H9 (cell line): ENCODE data around the gene EPC2. TPM values are rescaled to one million over a fixed set of nuclear protein-coding genes. Genes with fewer than 3 reads are reported as not detected.

ENCODE experiments used
- DNase-seq: peaks from one replicate; pipeline ENCODE4 v3.0.0-alpha.2; 2017
- H2AFZ ChIP-seq: one replicate; pipeline ENCODE4 v1.6.1; 2013; ENCODE audit warnings: mild to moderate bottlenecking, low read length, control low read depth, moderate library complexity
- H2AK5ac ChIP-seq: 2 replicates; pipeline ENCODE4 v1.6.1; 2013; ENCODE audit warnings: low read length, control low read depth, mixed read lengths; ENCODE audit not compliant: insufficient read length
- H2BK120ac ChIP-seq: one replicate; pipeline ENCODE4 v1.6.1; 2013; ENCODE audit warnings: low read depth, mild to moderate bottlenecking, low read length, control low read depth, inconsistent platforms; ENCODE audit not compliant: poor library complexity, severe bottlenecking
- H2BK12ac ChIP-seq: 2 replicates; pipeline ENCODE4 v1.6.1; 2013; ENCODE audit warnings: low read length, control low read depth, mixed read lengths, low read depth; ENCODE audit not compliant: insufficient read length
- H2BK15ac ChIP-seq: 2 replicates; pipeline ENCODE4 v1.6.1; 2013; ENCODE audit warnings: low read depth, low read length, control low read depth
- H2BK20ac ChIP-seq: one replicate; pipeline ENCODE4 v1.6.1; 2013; ENCODE audit warnings: low read depth, mild to moderate bottlenecking, low read length, control low read depth, inconsistent platforms; ENCODE audit not compliant: poor library complexity, severe bottlenecking
- H2BK5ac ChIP-seq: 2 replicates; pipeline ENCODE4 v1.6.1; 2013; ENCODE audit warnings: low read length, control low read depth, mixed read lengths; ENCODE audit not compliant: insufficient read length
- H3K14ac ChIP-seq: 2 replicates; pipeline ENCODE4 v1.6.1; 2013; ENCODE audit warnings: low read length, control low read depth; ENCODE audit not compliant: insufficient read depth
- H3K18ac ChIP-seq: 2 replicates; pipeline ENCODE4 v1.6.1; 2013; ENCODE audit warnings: low read depth, mild to moderate bottlenecking, mixed read lengths, low read length, control low read depth; ENCODE audit not compliant: insufficient read length
- H3K23ac ChIP-seq: 2 replicates; pipeline ENCODE4 v1.6.1; 2013; ENCODE audit warnings: low read length, control low read depth, mixed read lengths, low read depth; ENCODE audit not compliant: insufficient read length
- H3K23me2 ChIP-seq: 2 replicates; pipeline ENCODE4 v1.6.1; 2013; ENCODE audit warnings: low read depth, mild to moderate bottlenecking, mixed read lengths, low read length, control low read depth; ENCODE audit not compliant: insufficient read length, poor library complexity, severe bottlenecking
- H3K27ac ChIP-seq: 2 replicates; pipeline ENCODE4 v1.5.1; 2013; ENCODE audit warnings: low read length, control low read depth, mixed read lengths, low read depth; ENCODE audit not compliant: insufficient read length
- H3K27me3 ChIP-seq: 2 replicates; pipeline ENCODE4 v1.6.1; 2013; ENCODE audit warnings: low read length, control low read depth, inconsistent platforms; ENCODE audit not compliant: insufficient read depth
- H3K4ac ChIP-seq: 2 replicates; pipeline ENCODE4 v1.6.1; 2013; ENCODE audit warnings: low read depth, mild to moderate bottlenecking, control low read depth, inconsistent platforms, low read length, moderate library complexity
- H3K4me1 ChIP-seq: 2 replicates; pipeline ENCODE4 v1.6.1; 2013; ENCODE audit warnings: low read length, control low read depth, inconsistent platforms; ENCODE audit not compliant: insufficient read depth
- H3K4me2 ChIP-seq: 2 replicates; pipeline ENCODE4 v1.6.1; 2013; ENCODE audit warnings: low read length, control low read depth, mixed read lengths; ENCODE audit not compliant: insufficient read length, insufficient read depth
- H3K56ac ChIP-seq: 2 replicates; pipeline ENCODE4 v1.6.1; 2013; ENCODE audit warnings: low read depth, mild to moderate bottlenecking, mixed read lengths, low read length, control low read depth; ENCODE audit not compliant: insufficient read length
- H3K79me1 ChIP-seq: 2 replicates; pipeline ENCODE4 v1.6.1; 2013; ENCODE audit warnings: low read depth, mild to moderate bottlenecking, moderate library complexity, low read length, control low read depth, inconsistent platforms; ENCODE audit not compliant: insufficient read depth, poor library complexity, severe bottlenecking
- H3K79me2 ChIP-seq: 2 replicates; pipeline ENCODE4 v1.6.1; 2013; ENCODE audit warnings: low read length, control low read depth, inconsistent platforms; ENCODE audit not compliant: insufficient read depth
- H3K9ac ChIP-seq: 2 replicates; pipeline ENCODE4 v1.6.1; 2013; ENCODE audit warnings: low read length, control low read depth, mixed read lengths; ENCODE audit not compliant: insufficient read length; ENCODE audit errors: extremely low read depth
- H3K9me3 ChIP-seq: one replicate; pipeline ENCODE4 v1.6.1; 2013; ENCODE audit warnings: low read depth, low read length, inconsistent platforms; ENCODE audit not compliant: control insufficient read depth
- H3T11ph ChIP-seq: one replicate; pipeline ENCODE4 v1.6.1; 2013; ENCODE audit warnings: mild to moderate bottlenecking, low read length, control low read depth, inconsistent platforms
- H4K20me1 ChIP-seq: one replicate; pipeline ENCODE4 v1.6.1; 2013; ENCODE audit not compliant: control insufficient read depth, insufficient read length, insufficient read depth
- H4K5ac ChIP-seq: 2 replicates; pipeline ENCODE4 v1.6.1; 2013; ENCODE audit warnings: low read depth, mild to moderate bottlenecking, mixed read lengths, low read length, control low read depth; ENCODE audit not compliant: insufficient read length
- H4K8ac ChIP-seq: replicated peaks from 2 replicates; pipeline ENCODE4 v1.6.1; 2013; ENCODE audit warnings: low read length, control low read depth, mixed read lengths, low read depth; ENCODE audit not compliant: insufficient read length
- H4K91ac ChIP-seq: 2 replicates; pipeline ENCODE4 v1.6.1; 2013; ENCODE audit warnings: low read depth, mild to moderate bottlenecking, moderate library complexity, mixed read lengths, low read length, control low read depth; ENCODE audit not compliant: insufficient read length
- H3K27ac Mint-ChIP-seq, 3 experiments: 2 replicates in 2 of 3; 3 replicates in 1 of 3; pipeline ENCODE4 v1.8.0; 2020 to 2021; ENCODE audit warnings: mixed read lengths in 3 of 3, mild to moderate bottlenecking in 1 of 3, moderate library complexity in 1 of 3
- H3K27me3 Mint-ChIP-seq: 2 replicates; pipeline ENCODE4 v1.8.0; 2021; ENCODE audit warnings: low read depth, mild to moderate bottlenecking, moderate library complexity, mixed read lengths
- H3K36me3 Mint-ChIP-seq, 3 experiments: 2 replicates in 2 of 3; 3 replicates in 1 of 3; pipeline ENCODE4 v1.8.0; 2020 to 2021; ENCODE audit warnings: low read depth in 3 of 3, mixed read lengths in 3 of 3; ENCODE audit not compliant: insufficient read depth in 1 of 3
- H3K4me1 Mint-ChIP-seq, 2 experiments: 2 replicates each; pipeline ENCODE4 v1.8.0; 2020; ENCODE audit warnings: mixed read lengths in 2 of 2
- H3K4me3 Mint-ChIP-seq, 2 experiments: 2 replicates in 1 of 2; 3 replicates in 1 of 2; pipeline ENCODE4 v1.8.0; 2020 to 2021; ENCODE audit warnings: mild to moderate bottlenecking in 2 of 2, mixed read lengths in 2 of 2, moderate library complexity in 1 of 2
- H3K9me3 Mint-ChIP-seq, 2 experiments: 2 replicates in 1 of 2; 3 replicates in 1 of 2; pipeline ENCODE4 v1.8.0; 2020; ENCODE audit warnings: mild to moderate bottlenecking in 2 of 2, mixed read lengths in 2 of 2, moderate library complexity in 1 of 2
- total RNA-seq: library from RNA; stranded (reverse); gene quantifications from 2 replicates; pipeline ENCODE4 v1.2.1, GENCODE V29; 2021
- TF ChIP-seq, protein P1 (sequence below): fragments of 200-600 bp; sonication (generic); conservative IDR thresholded peaks from 3 replicates; pipeline ENCODE4 v1.8.0; 2021; ENCODE audit warnings: antibody characterized with exemption, mild to moderate bottlenecking

EPC2 gene
- total RNA-seq, 1 experiment from 2014 or later = 31.3 TPM

DNA sequence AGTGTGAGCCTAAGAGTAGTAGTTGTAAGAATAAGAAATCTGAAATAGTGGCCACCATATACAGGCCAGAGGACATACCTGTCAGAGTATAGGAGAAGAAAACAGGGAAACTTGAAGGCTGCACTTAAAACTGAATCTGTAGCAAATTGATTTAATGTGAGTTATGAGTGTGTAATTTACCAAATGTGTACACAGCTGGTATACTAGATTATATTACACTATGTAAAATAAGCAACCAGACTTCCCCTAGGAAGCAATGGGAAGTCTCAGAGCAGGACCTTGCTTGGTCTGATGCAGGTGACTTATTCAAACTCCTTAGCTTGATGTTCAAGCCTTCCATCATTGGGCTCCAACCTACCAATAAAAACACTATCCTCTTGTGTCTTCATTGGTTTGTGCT, 17.3 kb upstream of the EPC2 start:
- no peaks in the 10 kb centered on the region for H3K79me1 ChIP-seq
- Mint-ChIP-seq H3K4me1 (no peaks in the 10 kb centered on the region), H3K27me3 (peaks cover 3% of the 10 kb centered on the region; the same call in 1 of the 2 replicates), H3K4me3 (no peak overlapping the region), H3K27ac (no peak overlapping the region), H3K9me3 (no peaks in the 10 kb centered on the region; a peak in 1 of 5 replicates), H3K36me3 (no peaks in the 10 kb centered on the region; a peak in 1 of 7 replicates)
- no peaks in the 10 kb centered on the region for H3K79me2 ChIP-seq
- no peak overlapping the region for H3K23ac ChIP-seq
- H3K27ac ChIP-seq = no peak overlapping the region
- H4K5ac ChIP-seq = no peak overlapping the region
- no peaks in the 10 kb centered on the region for H3K4me1 ChIP-seq
- H3K56ac ChIP-seq = no peak overlapping the region
- H3K23me2 ChIP-seq = no peaks in the 10 kb centered on the region
- no peak overlapping the region for H3T11ph ChIP-seq
- H4K20me1 ChIP-seq = no peaks in the 10 kb centered on the region
- H2BK5ac ChIP-seq = no peak overlapping the region
- H3K4ac ChIP-seq = no peak overlapping the region
- no peak overlapping the region for H2BK120ac ChIP-seq
- no peak overlapping the region for H3K9ac ChIP-seq
- H3K27me3 ChIP-seq = no peaks in the 10 kb centered on the region
- no peak overlapping the region for H2AK5ac ChIP-seq
- H2AFZ ChIP-seq = no peak overlapping the region
- no peak overlapping the region for H3K18ac ChIP-seq
- H3K9me3 ChIP-seq = no peaks in the 10 kb centered on the region
- TF ChIP-seq, protein P1, sequence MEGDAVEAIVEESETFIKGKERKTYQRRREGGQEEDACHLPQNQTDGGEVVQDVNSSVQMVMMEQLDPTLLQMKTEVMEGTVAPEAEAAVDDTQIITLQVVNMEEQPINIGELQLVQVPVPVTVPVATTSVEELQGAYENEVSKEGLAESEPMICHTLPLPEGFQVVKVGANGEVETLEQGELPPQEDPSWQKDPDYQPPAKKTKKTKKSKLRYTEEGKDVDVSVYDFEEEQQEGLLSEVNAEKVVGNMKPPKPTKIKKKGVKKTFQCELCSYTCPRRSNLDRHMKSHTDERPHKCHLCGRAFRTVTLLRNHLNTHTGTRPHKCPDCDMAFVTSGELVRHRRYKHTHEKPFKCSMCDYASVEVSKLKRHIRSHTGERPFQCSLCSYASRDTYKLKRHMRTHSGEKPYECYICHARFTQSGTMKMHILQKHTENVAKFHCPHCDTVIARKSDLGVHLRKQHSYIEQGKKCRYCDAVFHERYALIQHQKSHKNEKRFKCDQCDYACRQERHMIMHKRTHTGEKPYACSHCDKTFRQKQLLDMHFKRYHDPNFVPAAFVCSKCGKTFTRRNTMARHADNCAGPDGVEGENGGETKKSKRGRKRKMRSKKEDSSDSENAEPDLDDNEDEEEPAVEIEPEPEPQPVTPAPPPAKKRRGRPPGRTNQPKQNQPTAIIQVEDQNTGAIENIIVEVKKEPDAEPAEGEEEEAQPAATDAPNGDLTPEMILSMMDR = no peak
- no peak overlapping the region for H2BK20ac ChIP-seq
- DNase-seq = no peak
- no peak overlapping the region for H3K4me2 ChIP-seq
- H4K8ac ChIP-seq = no peak overlapping the region
- H2BK15ac ChIP-seq = no peak overlapping the region
- no peak overlapping the region for H4K91ac ChIP-seq
- H2BK12ac ChIP-seq = no peak overlapping the region
- no peak overlapping the region for H3K14ac ChIP-seq
